Sigmoid colon (tissue), 7 donors: ENCODE measurements around the gene GPNMB. TPM values are rescaled to one million over a fixed set of nuclear protein-coding genes. Genes with fewer than 3 reads are reported as not detected.

Source experiments
- DNase-seq: peaks from one replicate; pipeline ENCODE4 v3.0.0-alpha.2; 2019
- H3K27ac ChIP-seq, 4 donors: fragments of 200-600 bp; sonication (generic); one replicate each; pipeline ENCODE4 v1.5.1; 2016 to 2019; ENCODE audit warnings: mild to moderate bottlenecking in 1 of 4
- H3K27me3 ChIP-seq, 3 donors: fragments of 200-600 bp; sonication (generic); one replicate each; pipeline ENCODE4 v1.5.1; 2019; ENCODE audit warnings: mild to moderate bottlenecking in 1 of 3
- H3K36me3 ChIP-seq, 4 donors: fragments of 200-600 bp; sonication (generic); one replicate each; pipeline ENCODE4 v1.5.1; 2016 to 2019
- H3K4me1 ChIP-seq, 4 donors: fragments of 200-600 bp; sonication (generic); one replicate each; pipeline ENCODE4 v1.5.1; 2017 to 2019
- H3K4me3 ChIP-seq, 4 donors: fragments of 200-600 bp; sonication (generic); one replicate each; pipeline ENCODE4 v1.5.1; 2017 to 2019; ENCODE audit warnings: mild to moderate bottlenecking in 2 of 4, moderate library complexity in 1 of 4
- H3K9me3 ChIP-seq, 4 donors: fragments of 200-600 bp in 3 of 4; sonication (generic) in 3 of 4; one replicate each; pipeline versions ENCODE4 v1.5.1 to v1.6.1; 2013 to 2019
- CTCF ChIP-seq, 4 experiments: fragments of 450-650 bp in 3 of 4; fragments of 200-600 bp in 1 of 4; IDR thresholded peaks; one replicate each; pipeline ENCODE4 v1.5.1; 2016 to 2019; ENCODE audit warnings: antibody characterized with exemption in 4 of 4, mild to moderate bottlenecking in 3 of 4, moderate library complexity in 2 of 4
- EP300 ChIP-seq, 4 donors: sonication (generic); formaldehyde crosslinking; IDR thresholded peaks; one replicate each; pipeline ENCODE4 v1.6.1; 2017; ENCODE audit warnings: antibody characterized with exemption in 4 of 4
- POLR2A ChIP-seq, 2 donors: fragments of 450-650 bp; IDR thresholded peaks; one replicate each; pipeline ENCODE4 v1.6.1; 2016; ENCODE audit warnings: antibody characterized with exemption in 2 of 2, mild to moderate bottlenecking in 2 of 2, moderate library complexity in 2 of 2
- POLR2AphosphoS5 ChIP-seq, 4 donors: sonication (generic); formaldehyde crosslinking; IDR thresholded peaks; one replicate each; pipeline ENCODE4 v1.6.1; 2017; ENCODE audit warnings: antibody characterized with exemption in 4 of 4
- WGBS, 2 donors: extraction: QIAGEN DNeasy Blood & Tissue Kit; methylation state at CpG; one replicate each; pipeline ENCODE4 v1.1.7; 2013; 5-methylcytosine and 5-hydroxymethylcytosine counted together
- intact Hi-C: fragments of 100-400 bp; cut with DNase I; formaldehyde crosslinking; loops from one replicate; pipeline ENCODE4 v1.15.1; 2023
- polyA plus RNA-seq, 3 donors: library from polyadenylated mRNA; stranded (reverse); fragments of 200-250 nt; gene quantifications; one replicate each; pipeline ENCODE4 v1.2.3, GENCODE V29; 2013
- total RNA-seq, 4 donors: library from RNA; depleted of rRNA; stranded (reverse); fragments of >200 nt; gene quantifications; one replicate each; pipeline ENCODE4 v1.1.0, GENCODE V29; 2016
- donor health status: healthy with polysubstance abuse.
- donor health status: Bipolar disorder and iron deficiency.
- donor health status: healthy.

GPNMB gene
- total and polyA plus RNA-seq, 7 donors: 23.4 to 224 (median 88.1) TPM

- H3K9me3 ChIP-seq: no peaks in the 10 kb centered on the region
- DNase-seq: no peak
- no peaks in the 10 kb centered on the region for H3K27me3 ChIP-seq
- H3K36me3 ChIP-seq: peaks cover 0 to 8% (median 0%) of the 10 kb centered on the region in 4 donors
- no peak overlapping the region for H3K27ac ChIP-seq
- TF ChIP-seq EP300 (IDR thresholded peaks at IDR 0.05): no peak
- TF ChIP-seq POLR2A (IDR thresholded peaks at IDR 0.05): no peak
- no peak for TF ChIP-seq POLR2AphosphoS5 (IDR thresholded peaks at IDR 0.05)
- no peak for TF ChIP-seq CTCF (IDR thresholded peaks at IDR 0.05)
- no peak overlapping the region for H3K4me3 ChIP-seq
- H3K4me1 ChIP-seq: no peaks in the 10 kb centered on the region
- WGBS, 2 donors: 81 to 82% methylated on average over 7 of the region's 7 CpGs
- intact Hi-C loops: no loop called here
Observed at GRCh38 chr7:23315366-23315765, 68.8 kb downstream of the GPNMB start.

Other genes with a start within 250 kb of the GPNMB start
- gene HYCC1, start 232.6 kb upstream of the GPNMB start, total RNA-seq: 10 to 100 TPM; 28.8 to 49.9 (median 35.0) TPM
- gene HYCC1, start 232.6 kb upstream of the GPNMB start, polyA plus RNA-seq: 1 to 10 TPM; 1.4 to 8.1 (median 4.2) TPM
- 10 to 100 TPM; 26.9 to 42.5 (median 28.4) TPM for gene KLHL7, start 141.0 kb upstream of the GPNMB start, total RNA-seq
- gene KLHL7, start 141.0 kb upstream of the GPNMB start, polyA plus RNA-seq: 10 to 100 TPM; 12.5 to 14.1 (median 13.2) TPM
- 10 to 100 TPM; 35.4 to 47.9 (median 37.1) TPM for gene NUP42, start 64.7 kb upstream of the GPNMB start, total RNA-seq
- gene NUP42, start 64.7 kb upstream of the GPNMB start, polyA plus RNA-seq: 10 to 100 TPM; 22.2 to 28.9 (median 27.9) TPM
- gene MALSU1, start 52.6 kb downstream of the GPNMB start, total RNA-seq: 10 to 100 TPM; 38.5 to 94.0 (median 71.1) TPM
- gene MALSU1, start 52.6 kb downstream of the GPNMB start, polyA plus RNA-seq: 10 to 100 TPM; 32.4 to 47.4 (median 34.3) TPM
- 1 to 10 TPM in 3 of 4 donors, under 1 TPM in 1; under 0.01 to 1.9 (median 1.4) TPM for gene IGF2BP3, start 223.7 kb downstream of the GPNMB start, total RNA-seq
- 1 to 10 TPM in 1 of 3 donors, not detected in 2; 1.2 TPM for gene IGF2BP3, start 223.7 kb downstream of the GPNMB start, polyA plus RNA-seq